MCF 10A (cell line): ENCODE data around the gene IARS2. TPM values are rescaled to one million over a fixed set of nuclear protein-coding genes. Genes with fewer than 3 reads are reported as not detected.
"Not testable (repeated sequence)": the region's sequence is repeated elsewhere in the genome, so short reads cannot be mapped to it uniquely, and the experiment has no call there.

ENCODE experiments used
- BruUV-seq: library from RNA; stranded (reverse); fragments of 400-500 nt; replicated peaks from 2 replicates; lab custom pipeline; 2021; lab: Mats Ljungman, UMichigan
- CTCF ChIA-PET: fragments of 300-600 bp; sonication (Branson Sonifier 250); formaldehyde crosslinking; extraction: SDS; loops from one replicate; lab custom pipeline; 2021; ENCODE audit warnings: antibody characterized with exemption, inconsistent platforms; lab: Yijun Ruan, JAX
- POLR2A ChIA-PET: fragments of 300-600, 350-650 bp; sonication (Branson Sonifier 250); formaldehyde crosslinking; extraction: SDS; loops from one replicate; lab custom pipeline; 2020; ENCODE audit warnings: antibody characterized with exemption, inconsistent platforms; lab: Yijun Ruan, JAX
- DNase-seq: peaks from one replicate; pipeline ENCODE4 v3.0.0-alpha.2; 2018; ENCODE audit not compliant: unreplicated experiment
- H3K27ac Mint-ChIP-seq: one replicate; pipeline ENCODE4 v1.8.0; 2022; ENCODE audit warnings: mild to moderate bottlenecking, low read depth, mixed read lengths; ENCODE audit not compliant: unreplicated experiment
- H3K27me3 Mint-ChIP-seq: one replicate; pipeline ENCODE4 v1.8.0; 2022; ENCODE audit warnings: mixed read lengths; ENCODE audit not compliant: insufficient read depth, unreplicated experiment
- H3K36me3 Mint-ChIP-seq: one replicate; pipeline ENCODE4 v1.8.0; 2022; ENCODE audit warnings: mild to moderate bottlenecking, moderate library complexity, mixed read lengths; ENCODE audit not compliant: insufficient read depth, unreplicated experiment
- H3K4me1 Mint-ChIP-seq: one replicate; pipeline ENCODE4 v1.8.0; 2022; ENCODE audit warnings: mixed read lengths; ENCODE audit not compliant: insufficient read depth, unreplicated experiment
- H3K4me3 Mint-ChIP-seq: one replicate; pipeline ENCODE4 v1.8.0; 2022; ENCODE audit warnings: mild to moderate bottlenecking, moderate library complexity, mixed read lengths; ENCODE audit not compliant: unreplicated experiment
- H3K9me3 Mint-ChIP-seq: one replicate; pipeline ENCODE4 v1.8.0; 2022; ENCODE audit warnings: mixed read lengths; ENCODE audit not compliant: unreplicated experiment
- CTCF ChIP-seq: fragments of 200-600 bp; IDR thresholded peaks from one replicate; pipeline ENCODE4 v1.8.0; 2022; ENCODE audit warnings: antibody characterized with exemption, mild to moderate bottlenecking; ENCODE audit not compliant: unreplicated experiment
- intact Hi-C: fragments of 100-400 bp; cut with micrococcal nuclease; formaldehyde crosslinking; loops from 2 replicates; pipeline ENCODE4 v1.14.1; 2022
- total RNA-seq: library from RNA; stranded (reverse); gene quantifications from 2 replicates; pipeline ENCODE4 v1.2.3, GENCODE V29; 2022

IARS2 gene
- total RNA-seq, 1 experiment from 2014 or later, result 158 TPM

GRCh38 chr1:220153147-220153546 is 59.2 kb downstream of the IARS2 start:
- H3K4me1 Mint-ChIP-seq, result no peaks in the 10 kb centered on the region
- peaks cover 94% of the 10 kb centered on the region for H3K36me3 Mint-ChIP-seq
- H3K4me3 Mint-ChIP-seq, result no peak overlapping the region
- CTCF ChIA-PET, result interaction anchor here (0.6 to 2.5 kb wide), 6 partner anchors 8 to 623 kb away, joined by 3 to 10 read pairs (median 4); no protein-coding TSS in a partner anchor
- DNase-seq, result no peak
- intact Hi-C loops, result no loop called here
- H3K27me3 Mint-ChIP-seq, result no peaks in the 10 kb centered on the region
- no peak for TF ChIP-seq CTCF
- no peak overlapping the region for H3K27ac Mint-ChIP-seq
- no peaks in the 10 kb centered on the region for H3K9me3 Mint-ChIP-seq
- POLR2A ChIA-PET, result interaction anchor here (0.6 to 4.3 kb wide), 4 partner anchors 9 to 125 kb away, joined by 3 to 23 read pairs (median 6); no protein-coding TSS in a partner anchor
- no TSS peak for BruUV-seq

GRCh38 chr1:220156620-220157146 is 62.8 kb downstream of the IARS2 start:
- CTCF ChIA-PET, result interaction anchor here (0.6 to 2.6 kb wide), 3 partner anchors 33 to 108 kb away, joined by 3 to 10 read pairs (median 3); no protein-coding TSS in a partner anchor

DNA sequence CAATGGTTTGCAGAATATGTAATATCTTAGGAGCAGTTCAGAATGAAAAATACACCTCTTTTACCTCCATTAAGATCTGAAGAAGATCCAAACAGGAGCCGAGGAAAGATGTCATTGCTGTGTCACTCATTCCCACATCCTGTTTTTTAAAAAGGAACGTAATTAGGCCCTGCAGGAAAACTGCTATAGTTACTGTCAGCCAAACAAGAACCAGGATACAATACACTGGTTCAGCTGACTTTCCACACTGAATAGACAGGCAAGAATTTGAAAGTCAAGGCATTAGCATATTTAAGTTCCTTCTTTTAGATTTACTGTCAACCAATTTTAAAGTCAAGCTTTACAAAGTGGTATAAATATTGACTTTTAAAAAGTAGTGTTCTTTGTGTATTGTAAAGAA is 63.8 kb downstream of the IARS2 start:
- intact Hi-C loops, result no loop called here
- no peak for DNase-seq
- Mint-ChIP-seq H3K9me3 (no peaks in the 10 kb centered on the region), H3K4me1 (no peaks in the 10 kb centered on the region), H3K4me3 (no peak overlapping the region), H3K27ac (no peak overlapping the region), H3K36me3 (peaks cover 81% of the 10 kb centered on the region), H3K27me3 (no peaks in the 10 kb centered on the region)
- no peak for TF ChIP-seq CTCF
- no TSS peak for BruUV-seq
- ChIA-PET CTCF (interaction anchor here (0.5 to 2.0 kb wide), 7 partner anchors 15 to 1283 kb away, joined by 3 to 6 read pairs (median 3); no protein-coding TSS in a partner anchor), POLR2A (interaction anchor here (0.7 to 2.6 kb wide), 5 partner anchors 8 to 44 kb away, joined by 3 to 11 read pairs (median 3); no protein-coding TSS in a partner anchor)

More at GRCh38 chr1:220156620-220157146, 62.8 kb downstream of the IARS2 start:
- Mint-ChIP-seq H3K27ac (no peak overlapping the region), H3K4me3 (no peak overlapping the region), H3K36me3 (peaks cover 83% of the 10 kb centered on the region), H3K9me3 (no peaks in the 10 kb centered on the region), H3K27me3 (no peaks in the 10 kb centered on the region), H3K4me1 (no peaks in the 10 kb centered on the region)
- POLR2A ChIA-PET, result interaction anchor here (0.6 to 0.7 kb wide), 2 partner anchors 17 to 115 kb away, joined by 3 read pairs; no protein-coding TSS in a partner anchor
- intact Hi-C loops, result no loop called here
- BruUV-seq, result no TSS peak
- DNase-seq, result no peak
- TF ChIP-seq CTCF, result no peak

GRCh38 chr1:220158530-220158929 is 64.6 kb downstream of the IARS2 start:
- H3K36me3 Mint-ChIP-seq, result peaks cover 78% of the 10 kb centered on the region
- intact Hi-C loops, H3K4me1 Mint-ChIP-seq, H3K27ac Mint-ChIP-seq, H3K9me3 Mint-ChIP-seq, H3K4me3 Mint-ChIP-seq, H3K27me3 Mint-ChIP-seq, BruUV-seq, DNase-seq: not testable (repeated sequence)
- ChIA-PET CTCF (interaction anchor here (0.5 to 2.0 kb wide), 7 partner anchors 9 to 1833 kb away, joined by 3 to 6 read pairs (median 4); no protein-coding TSS in a partner anchor), POLR2A (interaction anchor here (0.9 to 2.6 kb wide), 4 partner anchors 9 to 29 kb away, joined by 3 to 11 read pairs (median 4); no protein-coding TSS in a partner anchor)
